Lower lobe of right lung (tissue), 2 donors: ENCODE measurements around the gene PTPN4. TPM values are rescaled to one million over a fixed set of nuclear protein-coding genes. Genes with fewer than 3 reads are reported as not detected.

Experiments used
- ATAC-seq, 2 donors: fragments of 200-7000 bp; cut with Tn5 transposase; one replicate each; pipeline ENCODE4 v1.9.1; 2020 to 2022; ENCODE audit warnings: mild to moderate bottlenecking in 2 of 2, moderate library complexity in 2 of 2
- DNase-seq: peaks from one replicate; pipeline ENCODE4 v3.0.0-alpha.2; 2020
- H3K27ac ChIP-seq: fragments of 200-600 bp; one replicate; pipeline ENCODE4 v1.8.0; 2022
- H3K27me3 ChIP-seq: fragments of 200-600 bp; one replicate; pipeline ENCODE4 v1.8.0; 2022; ENCODE audit warnings: low read depth
- H3K36me3 ChIP-seq: fragments of 200-600 bp; one replicate; pipeline ENCODE4 v1.8.0; 2022; ENCODE audit warnings: mild to moderate bottlenecking
- H3K4me1 ChIP-seq: fragments of 200-600 bp; one replicate; pipeline ENCODE4 v1.8.0; 2022
- H3K4me3 ChIP-seq: fragments of 200-600 bp; one replicate; pipeline ENCODE4 v1.8.0; 2022; ENCODE audit warnings: mild to moderate bottlenecking
- H3K9me3 ChIP-seq: fragments of 200-600 bp; one replicate; pipeline ENCODE4 v1.8.0; 2022
- CTCF ChIP-seq: fragments of 200-600 bp; IDR thresholded peaks from one replicate; pipeline ENCODE4 v1.8.0; 2022; ENCODE audit warnings: antibody characterized with exemption, mild to moderate bottlenecking
- intact Hi-C: fragments of 100-400 bp; cut with DNase I; formaldehyde crosslinking; loops from one replicate; pipeline ENCODE4 v1.11.0; 2022
- total RNA-seq: library from RNA; stranded (reverse); fragmentation: NEBNext Ultra II Directional; extraction: Animal tissue kit (Norgen Biotek cat#: 25700); gene quantifications from one replicate; pipeline ENCODE4 v1.2.1, GENCODE V29; 2021
- donor health status: DM: no; HTN: yes; CAD: no; lungs with severe emphysema.

PTPN4 gene
- total RNA-seq, 1 donor from 2014 or later: 44.5 TPM

GRCh38 chr2:119827866-119828507 is 68.3 kb downstream of the PTPN4 start:
- Histone ChIP-seq H3K9me3 (peaks cover 4% of the 10 kb centered on the region), H3K36me3 (no peaks in the 10 kb centered on the region), H3K4me1 (no peaks in the 10 kb centered on the region), H3K4me3 (no peak overlapping the region), H3K27me3 (no peaks in the 10 kb centered on the region), H3K27ac (no peak overlapping the region)
- DNase-seq: no peak
- no peak for TF ChIP-seq CTCF
- ATAC-seq: peak in 1 of 2 donors; percentile 28
- intact Hi-C loops: loop anchor here (10.0 kb wide), 1 partner anchor 73 kb away; the partner anchor contains the start of gene PTPN4

DNA sequence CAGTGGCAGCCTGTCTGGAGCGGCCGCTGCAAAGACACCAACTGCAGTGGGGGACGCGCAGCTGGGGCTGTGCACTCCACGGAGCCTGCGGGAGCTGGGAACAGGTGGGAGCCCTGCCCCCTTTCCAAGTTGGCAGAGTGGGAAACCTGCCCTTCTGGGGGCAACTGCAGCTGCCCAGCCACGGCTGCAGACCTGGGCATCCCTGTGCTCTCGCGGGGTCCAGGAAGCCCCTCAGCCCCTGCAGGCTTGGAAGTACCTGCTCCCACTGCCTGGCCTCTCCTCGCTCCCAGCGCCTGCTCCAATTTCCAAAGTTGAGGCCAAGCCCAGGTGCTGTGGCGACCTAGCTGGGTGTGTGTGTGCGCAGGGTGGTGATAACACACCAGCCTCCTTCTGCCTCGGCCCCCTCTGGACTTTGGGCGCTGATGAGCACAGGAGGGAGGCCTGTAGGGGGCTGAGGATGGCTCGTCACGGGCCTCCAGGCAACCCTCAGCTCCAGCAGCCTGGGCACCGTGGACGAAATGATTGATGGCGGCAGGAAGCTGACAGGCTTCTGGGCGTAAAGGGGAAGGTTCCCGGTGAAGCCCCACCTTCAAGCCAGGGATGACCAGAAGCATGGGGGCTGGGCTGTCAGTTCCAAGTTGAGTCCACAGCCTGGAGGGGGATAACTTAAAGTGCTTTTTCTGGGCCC is 76.9 kb downstream of the PTPN4 start:
- Histone ChIP-seq H3K9me3 (no peaks in the 10 kb centered on the region), H3K4me1 (peaks cover 4% of the 10 kb centered on the region), H3K27me3 (no peaks in the 10 kb centered on the region), H3K4me3 (no peak overlapping the region), H3K27ac (no peak overlapping the region), H3K36me3 (no peaks in the 10 kb centered on the region)
- intact Hi-C loops: no loop called here
- no peak for DNase-seq
- no peak for TF ChIP-seq CTCF
- ATAC-seq: peak in 1 of 2 donors; percentile 23

- Histone ChIP-seq H3K4me3 (no peak overlapping the region), H3K9me3 (no peaks in the 10 kb centered on the region), H3K27ac (no peak overlapping the region), H3K36me3 (no peaks in the 10 kb centered on the region), H3K27me3 (no peaks in the 10 kb centered on the region), H3K4me1 (peaks cover 4% of the 10 kb centered on the region)
- intact Hi-C loops: no loop called here
- TF ChIP-seq CTCF: no peak
- no peak for ATAC-seq
- DNase-seq: no peak
These were observed 77.6 kb downstream of the PTPN4 start for GRCh38 chr2:119837350-119837749.

- Histone ChIP-seq H3K9me3 (no peaks in the 10 kb centered on the region), H3K4me1 (peaks cover 4% of the 10 kb centered on the region), H3K4me3 (no peak overlapping the region), H3K36me3 (no peaks in the 10 kb centered on the region), H3K27me3 (no peaks in the 10 kb centered on the region), H3K27ac (no peak overlapping the region)
- DNase-seq (peak; percentile 46), ATAC-seq (no peak)
- intact Hi-C loops: no loop called here
- no peak for TF ChIP-seq CTCF
These were observed 78.0 kb downstream of the PTPN4 start for GRCh38 chr2:119837759-119838158.

DNA sequence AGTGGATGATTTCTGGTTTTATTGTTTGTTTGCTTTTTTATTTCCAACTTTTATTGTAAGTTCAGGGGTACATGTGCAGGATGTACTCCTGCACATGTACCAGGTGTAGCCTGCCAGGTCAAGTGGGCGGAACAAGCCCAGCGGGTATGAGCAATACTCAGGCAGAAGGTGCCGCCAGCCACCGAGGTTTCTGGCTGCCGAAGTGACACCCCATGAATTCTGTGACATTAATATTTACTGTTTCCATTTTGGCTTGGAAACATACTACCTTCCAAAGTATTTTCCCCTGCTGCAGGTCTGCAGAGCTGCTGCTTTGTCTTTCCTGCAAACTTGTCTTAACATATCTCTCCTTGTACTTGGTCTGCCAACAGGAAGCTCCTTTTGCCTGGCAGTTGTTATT is 78.5 kb downstream of the PTPN4 start:
- TF ChIP-seq CTCF: no peak
- no peaks in the 10 kb centered on the region for H3K36me3 ChIP-seq
- no peak for DNase-seq
- intact Hi-C loops: no loop called here
- H3K4me3 ChIP-seq: no peak overlapping the region
- H3K27ac ChIP-seq: no peak overlapping the region
- no peak for ATAC-seq
- peaks cover 4% of the 10 kb centered on the region for H3K4me1 ChIP-seq
- no peaks in the 10 kb centered on the region for H3K9me3 ChIP-seq
- no peaks in the 10 kb centered on the region for H3K27me3 ChIP-seq
